ENCODE measurements around the gene ATP6V0C. TPM values are rescaled to one million over a fixed set of nuclear protein-coding genes. Genes with fewer than 3 reads are reported as not detected.

ATP6V0C gene
- total and polyA plus RNA-seq, 5 donors from 2014 or later, result 62.1 to 188 (median 73.9) TPM

- Histone ChIP-seq H3K36me3 (ENCODE audit: control insufficient read depth, insufficient read depth, low read length) (peaks cover 27% of the 10 kb centered on the region), H3K4me1 (ENCODE audit: control insufficient read depth, insufficient read depth, low read length, poor library complexity, severe bottlenecking) (peaks cover 58% of the 10 kb centered on the region), H3K27ac (ENCODE audit: insufficient read depth, low read length, poor library complexity, severe bottlenecking) (peak overlapping the region; percentile 85), H3K9me3 (ENCODE audit: control insufficient read depth in 2 of 2, low read length in 2 of 2) (no peaks in the 10 kb centered on the region), H3K4me3 (ENCODE audit: low read depth, low read length) (peak overlapping the region; percentile 19), H3K27me3 (ENCODE audit: control insufficient read depth, insufficient read depth, low read length) (no peaks in the 10 kb centered on the region)
- peaks cover 25 to 75% (median 42%) of the 10 kb centered on the region in 4 donors for H3K4me1 Mint-ChIP-seq
- H3K4me3 Mint-ChIP-seq, result peak overlapping the region; percentile 81 to 96 (median 86)
- peaks cover 17% of the 10 kb centered on the region for H3K36me3 Mint-ChIP-seq
- DNase-seq (no peak), ATAC-seq (ENCODE audit: low read depth in 2 of 2) (no peak)
- peak overlapping the region; percentile 90 to 95 (median 92) for H3K27ac Mint-ChIP-seq
- peaks cover 13% of the 10 kb centered on the region for H3K27me3 Mint-ChIP-seq
- peaks cover 0 to 6% (median 0%) of the 10 kb centered on the region in 7 donors for H3K9me3 Mint-ChIP-seq
These were observed 5.9 kb downstream of the ATP6V0C start for GRCh38 chr16:2519711-2520080.

GRCh38 chr16:2520097-2520783 is 6.5 kb downstream of the ATP6V0C start, which contains the start of gene AMDHD2:
AMDHD2 (plus strand) TSS chr16:2520371; CDS start chr16:2520459, 88 bp downstream.
- peak within 1 kb of the TSS; percentile 91 to 96 (median 94) for H3K4me3 Mint-ChIP-seq
- no peaks in the 10 kb centered on the region for H3K9me3 ChIP-seq (ENCODE audit: control insufficient read depth in 2 of 2, low read length in 2 of 2)
- peaks cover 10% of the 10 kb centered on the region for H3K27me3 Mint-ChIP-seq
- H3K36me3 ChIP-seq (ENCODE audit: control insufficient read depth, insufficient read depth, low read length), result peaks cover 29% of the 10 kb centered on the region
- peak within 1 kb of the TSS; percentile 85 for H3K27ac ChIP-seq (ENCODE audit: insufficient read depth, low read length, poor library complexity, severe bottlenecking)
- H3K4me1 Mint-ChIP-seq, result peaks cover 24 to 72% (median 40%) of the 10 kb centered on the region in 4 donors
- peak; percentile 87 to 92 (median 89) for DNase-seq
- H3K27me3 ChIP-seq (ENCODE audit: control insufficient read depth, insufficient read depth, low read length), result no peaks in the 10 kb centered on the region
- peak within 1 kb of the TSS; percentile 97 to 98 (median 98) for H3K27ac Mint-ChIP-seq
- ATAC-seq (ENCODE audit: low read depth in 2 of 2), result peak; percentile 65 to 71
- peaks cover 53% of the 10 kb centered on the region for H3K4me1 ChIP-seq (ENCODE audit: control insufficient read depth, insufficient read depth, low read length, poor library complexity, severe bottlenecking)
- peaks cover 0 to 7% (median 0%) of the 10 kb centered on the region in 7 donors for H3K9me3 Mint-ChIP-seq
- H3K36me3 Mint-ChIP-seq, result peaks cover 20% of the 10 kb centered on the region
- H3K4me3 ChIP-seq (ENCODE audit: low read depth, low read length), result peak within 1 kb of the TSS; percentile 52

GRCh38 chr16:2520784-2521531 is 7.2 kb downstream of the ATP6V0C start:
- peaks cover 0 to 7% (median 0%) of the 10 kb centered on the region in 7 donors for H3K9me3 Mint-ChIP-seq
- H3K4me1 ChIP-seq (ENCODE audit: control insufficient read depth, insufficient read depth, low read length, poor library complexity, severe bottlenecking), result peaks cover 46% of the 10 kb centered on the region
- peaks cover 20 to 65% (median 32%) of the 10 kb centered on the region in 4 donors for H3K4me1 Mint-ChIP-seq

GRCh38 chr16:2523801-2524231 is 10.1 kb downstream of the ATP6V0C start:
- ATAC-seq (ENCODE audit: low read depth in 2 of 2) (no peak), DNase-seq (no peak)
- Mint-ChIP-seq H3K4me1 (peaks cover 6 to 37% (median 13%) of the 10 kb centered on the region in 4 donors), H3K9me3 (peaks cover 0 to 7% (median 0%) of the 10 kb centered on the region in 7 donors), H3K4me3 (peak overlapping the region in 2 of 4 donors; percentile 72 to 86), H3K27me3 (peaks cover 5% of the 10 kb centered on the region), H3K36me3 (peaks cover 9% of the 10 kb centered on the region), H3K27ac (peak overlapping the region in 2 of 3 donors; percentile 36 to 70)
- H3K4me3 ChIP-seq (ENCODE audit: low read depth, low read length), result no peak overlapping the region
- peaks cover 34% of the 10 kb centered on the region for H3K36me3 ChIP-seq (ENCODE audit: control insufficient read depth, insufficient read depth, low read length)
- H3K4me1 ChIP-seq (ENCODE audit: control insufficient read depth, insufficient read depth, low read length, poor library complexity, severe bottlenecking), result peaks cover 23% of the 10 kb centered on the region
- no peaks in the 10 kb centered on the region for H3K9me3 ChIP-seq (ENCODE audit: control insufficient read depth in 2 of 2, low read length in 2 of 2)
- H3K27me3 ChIP-seq (ENCODE audit: control insufficient read depth, insufficient read depth, low read length), result no peaks in the 10 kb centered on the region
- no peak overlapping the region for H3K27ac ChIP-seq (ENCODE audit: insufficient read depth, low read length, poor library complexity, severe bottlenecking)

More at GRCh38 chr16:2520784-2521531, 7.2 kb downstream of the ATP6V0C start:
- Mint-ChIP-seq H3K27ac (peak overlapping the region; percentile 97 to 98 (median 98)), H3K27me3 (peaks cover 7% of the 10 kb centered on the region), H3K4me3 (peak overlapping the region; percentile 91 to 96 (median 94)), H3K36me3 (peaks cover 16% of the 10 kb centered on the region)
- DNase-seq, result peak; percentile 67 to 88 (median 83)
- Histone ChIP-seq H3K4me3 (ENCODE audit: low read depth, low read length) (peak overlapping the region; percentile 52), H3K9me3 (ENCODE audit: control insufficient read depth in 2 of 2, low read length in 2 of 2) (no peaks in the 10 kb centered on the region), H3K27ac (ENCODE audit: insufficient read depth, low read length, poor library complexity, severe bottlenecking) (peak overlapping the region; percentile 85), H3K36me3 (ENCODE audit: control insufficient read depth, insufficient read depth, low read length) (peaks cover 29% of the 10 kb centered on the region), H3K27me3 (ENCODE audit: control insufficient read depth, insufficient read depth, low read length) (no peaks in the 10 kb centered on the region)
- ATAC-seq (ENCODE audit: low read depth in 2 of 2), result peak; percentile 73 to 81

GRCh38 chr16:2524339-2524938 is 10.7 kb downstream of the ATP6V0C start:
- H3K27me3 ChIP-seq (ENCODE audit: control insufficient read depth, insufficient read depth, low read length), result no peaks in the 10 kb centered on the region
- H3K27ac Mint-ChIP-seq, result peak overlapping the region; percentile 36 to 85 (median 73)
- H3K9me3 Mint-ChIP-seq, result peaks cover 0 to 7% (median 0%) of the 10 kb centered on the region in 7 donors
- no peak overlapping the region for H3K4me3 ChIP-seq (ENCODE audit: low read depth, low read length)
- H3K4me3 Mint-ChIP-seq, result peak overlapping the region in 2 of 4 donors; percentile 69 to 72
- ATAC-seq (ENCODE audit: low read depth in 2 of 2), result no peak
- no peak overlapping the region for H3K27ac ChIP-seq (ENCODE audit: insufficient read depth, low read length, poor library complexity, severe bottlenecking)
- peaks cover 9% of the 10 kb centered on the region for H3K36me3 Mint-ChIP-seq
- no peaks in the 10 kb centered on the region for H3K9me3 ChIP-seq (ENCODE audit: control insufficient read depth in 2 of 2, low read length in 2 of 2)
- no peak for DNase-seq
- H3K4me1 Mint-ChIP-seq, result peaks cover 4 to 32% (median 13%) of the 10 kb centered on the region in 4 donors
- peaks cover 33% of the 10 kb centered on the region for H3K36me3 ChIP-seq (ENCODE audit: control insufficient read depth, insufficient read depth, low read length)
- H3K4me1 ChIP-seq (ENCODE audit: control insufficient read depth, insufficient read depth, low read length, poor library complexity, severe bottlenecking), result peaks cover 17% of the 10 kb centered on the region
- peaks cover 5% of the 10 kb centered on the region for H3K27me3 Mint-ChIP-seq

- peak overlapping the region in 1 of 4 donors; percentile 44 for H3K4me3 Mint-ChIP-seq
- H3K36me3 Mint-ChIP-seq, result peaks cover 9% of the 10 kb centered on the region
- no peaks in the 10 kb centered on the region for H3K27me3 ChIP-seq (ENCODE audit: control insufficient read depth, insufficient read depth, low read length)
- peaks cover 0 to 23% (median 10%) of the 10 kb centered on the region in 4 donors for H3K4me1 Mint-ChIP-seq
- ATAC-seq (ENCODE audit: low read depth in 2 of 2), result no peak
- no peak overlapping the region for H3K27ac ChIP-seq (ENCODE audit: insufficient read depth, low read length, poor library complexity, severe bottlenecking)
- peaks cover 31% of the 10 kb centered on the region for H3K36me3 ChIP-seq (ENCODE audit: control insufficient read depth, insufficient read depth, low read length)
- H3K27ac Mint-ChIP-seq, result peak overlapping the region in 1 of 3 donors; percentile 26
- H3K9me3 Mint-ChIP-seq, result peaks cover 0 to 4% (median 0%) of the 10 kb centered on the region in 7 donors
- no peaks in the 10 kb centered on the region for H3K27me3 Mint-ChIP-seq
- DNase-seq, result no peak
- peaks cover 7% of the 10 kb centered on the region for H3K4me1 ChIP-seq (ENCODE audit: control insufficient read depth, insufficient read depth, low read length, poor library complexity, severe bottlenecking)
- no peak overlapping the region for H3K4me3 ChIP-seq (ENCODE audit: low read depth, low read length)
- no peaks in the 10 kb centered on the region for H3K9me3 ChIP-seq (ENCODE audit: control insufficient read depth in 2 of 2, low read length in 2 of 2)
These were observed 12.4 kb downstream of the ATP6V0C start for GRCh38 chr16:2526135-2526534.

GRCh38 chr16:2527071-2527783 is 13.5 kb downstream of the ATP6V0C start:
- peaks cover 6% of the 10 kb centered on the region for H3K27me3 Mint-ChIP-seq
- Histone ChIP-seq H3K27ac (ENCODE audit: insufficient read depth, low read length, poor library complexity, severe bottlenecking) (no peak overlapping the region), H3K27me3 (ENCODE audit: control insufficient read depth, insufficient read depth, low read length) (no peaks in the 10 kb centered on the region), H3K4me1 (ENCODE audit: control insufficient read depth, insufficient read depth, low read length, poor library complexity, severe bottlenecking) (peaks cover 9% of the 10 kb centered on the region), H3K36me3 (ENCODE audit: control insufficient read depth, insufficient read depth, low read length) (peaks cover 28% of the 10 kb centered on the region), H3K4me3 (ENCODE audit: low read depth, low read length) (no peak overlapping the region), H3K9me3 (ENCODE audit: control insufficient read depth in 2 of 2, low read length in 2 of 2) (no peaks in the 10 kb centered on the region)
- H3K27ac Mint-ChIP-seq, result no peak overlapping the region
- DNase-seq, result no peak
- H3K9me3 Mint-ChIP-seq, result peaks cover 0 to 4% (median 0%) of the 10 kb centered on the region in 7 donors
- peaks cover 9% of the 10 kb centered on the region for H3K36me3 Mint-ChIP-seq
- peak overlapping the region in 2 of 4 donors; percentile 44 to 76 for H3K4me3 Mint-ChIP-seq
- H3K4me1 Mint-ChIP-seq, result peaks cover 0 to 29% (median 13%) of the 10 kb centered on the region in 4 donors
- no peak for ATAC-seq (ENCODE audit: low read depth in 2 of 2)

Measured in CD4-positive, CD25-positive, alpha-beta regulatory T cell (primary cell).